AG04449 (cell line): ENCODE measurements around the gene FRMD4A.

Source experiments
- CTCF ChIA-PET: fragments of 350-600 bp; formaldehyde crosslinking; extraction: SDS; loops from one replicate; lab custom pipeline; 2021; ENCODE audit warnings: antibody characterized with exemption; lab: Yijun Ruan, JAX
- POLR2A ChIA-PET: fragments of 400-600, 350-600 bp; formaldehyde crosslinking; extraction: SDS; loops from one replicate; lab custom pipeline; 2020; ENCODE audit warnings: antibody characterized with exemption, inconsistent platforms; lab: Yijun Ruan, JAX
- DNase-seq: peaks from one replicate; pipeline ENCODE4 v3.0.0-alpha.2; 2010; ENCODE audit warnings: low read depth, low spot score
- H3K4me3 ChIP-seq: 2 replicates; pipeline ENCODE4 v1.5.1; 2011; ENCODE audit warnings: low read depth, mild to moderate bottlenecking, control low read depth, low read length
- CTCF ChIP-seq: IDR thresholded peaks from one replicate; pipeline ENCODE4 v1.5.1; 2011; ENCODE audit warnings: mild to moderate bottlenecking, moderate library complexity, low read length, control low read depth, inconsistent platforms; ENCODE audit not compliant: insufficient read depth; ENCODE audit errors: missing control alignments

The FRMD4A gene

GRCh38 chr10:13857451-13857850, 473.3 kb downstream of the FRMD4A start:
- POLR2A ChIA-PET = no interaction called here
- CTCF ChIA-PET = interaction anchor here (1.0 kb wide), 1 partner anchor 10 kb away, joined by 3 read pairs; no protein-coding TSS in a partner anchor
- no peak overlapping the region for H3K4me3 ChIP-seq
- no peak for DNase-seq
- no peak for TF ChIP-seq CTCF

GRCh38 chr10:13853854-13854253, 476.9 kb downstream of the FRMD4A start:
- no peak overlapping the region for H3K4me3 ChIP-seq
- DNase-seq = no peak
- ChIA-PET POLR2A (no interaction called here), CTCF (no interaction called here)
- no peak for TF ChIP-seq CTCF

- ChIA-PET POLR2A (no interaction called here), CTCF (no interaction called here)
- no peak for DNase-seq
- no peak for TF ChIP-seq CTCF
- H3K4me3 ChIP-seq = no peak overlapping the region
These were observed 477.9 kb downstream of the FRMD4A start for GRCh38 chr10:13852872-13853271.

GRCh38 chr10:13851906-13852305, 478.8 kb downstream of the FRMD4A start:
- CTCF ChIA-PET = no interaction called here

GRCh38 chr10:13848520-13849445, 481.9 kb downstream of the FRMD4A start:
- POLR2A ChIA-PET = no interaction called here
- DNase-seq = no peak

More at GRCh38 chr10:13851906-13852305, 478.8 kb downstream of the FRMD4A start:
- POLR2A ChIA-PET = no interaction called here
- no peak for DNase-seq
- TF ChIP-seq CTCF = no peak
- no peak overlapping the region for H3K4me3 ChIP-seq

More at GRCh38 chr10:13848520-13849445, 481.9 kb downstream of the FRMD4A start:
- no peak for TF ChIP-seq CTCF
- CTCF ChIA-PET = no interaction called here
- H3K4me3 ChIP-seq = no peak overlapping the region
